Left lung (tissue), 10 donors: ENCODE results near the gene CCDC27. TPM values are rescaled to one million over a fixed set of nuclear protein-coding genes. Genes with fewer than 3 reads are reported as not detected.

Source experiments
- ATAC-seq: fragments of 200-7000 bp; cut with Tn5 transposase; one replicate; pipeline ENCODE4 v1.9.1; 2020; ENCODE audit warnings: moderate library complexity
- DNase-seq, 4 donors: peaks; one replicate each; pipeline ENCODE4 v3.0.0-alpha.2; 2013 to 2020
- H3K27ac ChIP-seq, 2 donors: fragments of 200-600 bp; sonication (generic) in 1 of 2; one replicate each; pipeline versions ENCODE4 v1.5.0 to v1.8.0; 2020 to 2021
- H3K27me3 ChIP-seq, 2 donors: fragments of 200-600 bp; sonication (generic) in 1 of 2; one replicate each; pipeline versions ENCODE4 v1.5.0 to v1.8.0; 2020 to 2021
- H3K36me3 ChIP-seq, 2 donors: fragments of 200-600 bp; sonication (generic) in 1 of 2; one replicate each; pipeline versions ENCODE4 v1.5.0 to v1.8.0; 2020 to 2021
- H3K4me1 ChIP-seq, 2 donors: fragments of 200-600 bp; one replicate each; pipeline ENCODE4 v1.8.0; 2021
- H3K4me3 ChIP-seq, 2 donors: fragments of 200-600 bp; sonication (generic) in 1 of 2; one replicate each; pipeline versions ENCODE4 v1.5.0 to v1.8.0; 2020 to 2021; ENCODE audit warnings: mild to moderate bottlenecking in 1 of 2
- H3K9me3 ChIP-seq, 2 donors: fragments of 200-600 bp; sonication (generic) in 1 of 2; one replicate each; pipeline versions ENCODE4 v1.5.0 to v1.8.0; 2020 to 2021
- CTCF ChIP-seq, 2 donors: fragments of 200-600 bp; sonication (generic) in 1 of 2; IDR thresholded peaks; one replicate each; pipeline versions ENCODE4 v1.5.0 to v1.8.0; 2021; ENCODE audit warnings: antibody characterized with exemption in 2 of 2
- intact Hi-C, 2 donors: fragments of 100-400 bp; cut with DNase I; formaldehyde crosslinking; loops; one replicate each; pipeline versions ENCODE4 v1.11.2 to v1.14.2; 2022
- polyA plus RNA-seq, 6 donors: library from polyadenylated mRNA; unstranded; fragments of 120-200 nt; gene quantifications; one replicate each; pipeline ENCODE4 v1.2.1, GENCODE V29; 2013; ENCODE audit not compliant: insufficient read length in 6 of 6
- total RNA-seq, 2 donors: library from RNA; stranded (reverse); fragmentation: NEBNext Ultra II Directional; extraction: Animal tissue kit (Norgen Biotek cat#: 25700); gene quantifications; one replicate each; pipeline ENCODE4 v1.2.1, GENCODE V29; 2021
- donor health status: DM: no; HTN: yes; CAD: no.
- donor health status: DM: no; HTN: no; CAD: no.

CCDC27 gene
- total and polyA plus RNA-seq, 8 donors: 0.17 to 0.31 (median 0.25) TPM; not detected in 2

- Histone ChIP-seq H3K4me3 (no peak overlapping the region), H3K27me3 (no peaks in the 10 kb centered on the region), H3K4me1 (no peaks in the 10 kb centered on the region), H3K36me3 (peaks cover 0 to 40% of the 10 kb centered on the region in 2 donors), H3K27ac (no peak overlapping the region), H3K9me3 (no peaks in the 10 kb centered on the region)
- no peak for ATAC-seq
- no peak for DNase-seq
- TF ChIP-seq CTCF (IDR thresholded peaks at IDR 0.05): no peak
- intact Hi-C loops: no loop called here
Measured at GRCh38 chr1:3814771-3815561, 62.7 kb downstream of the CCDC27 start.

DNA sequence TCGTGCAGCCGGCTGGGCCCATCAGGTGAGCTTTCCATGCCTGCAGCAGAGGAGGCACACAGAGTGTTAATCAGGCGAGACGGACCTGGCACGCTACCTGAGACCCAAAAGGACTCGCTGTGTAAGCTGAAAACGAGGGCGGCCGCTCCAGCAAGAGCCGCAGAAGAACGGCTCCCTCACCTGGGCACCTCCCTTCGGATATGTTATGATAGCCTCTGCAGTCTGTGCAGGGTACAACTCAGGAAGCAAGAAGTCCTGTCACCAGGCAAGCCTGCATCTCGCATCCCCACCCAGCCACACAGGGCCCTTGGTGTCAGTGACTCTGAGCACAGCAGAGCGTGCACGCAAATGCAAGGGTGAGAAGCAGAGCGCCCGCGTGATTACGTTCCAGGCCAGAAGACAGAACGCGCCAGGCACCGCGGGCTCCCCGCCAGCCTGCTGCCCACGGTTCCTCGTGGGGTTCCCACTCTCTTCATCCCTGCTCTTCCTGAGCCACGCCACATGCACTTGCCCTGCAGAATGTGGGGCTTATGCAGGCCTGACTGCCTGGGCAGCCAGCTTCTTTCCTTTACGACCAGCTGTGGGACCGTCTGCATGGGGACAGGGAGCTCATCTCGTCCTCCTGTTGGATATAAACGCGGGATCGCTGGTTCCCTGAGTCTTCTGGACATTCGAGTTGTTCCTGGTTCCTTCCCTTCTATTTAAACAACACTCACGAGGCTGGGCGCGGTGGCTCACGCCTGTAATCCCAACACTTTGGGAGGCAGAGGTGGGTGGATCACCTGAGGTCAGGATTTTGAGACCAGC is 64.3 kb downstream of the CCDC27 start:
- H3K4me3 ChIP-seq: no peak overlapping the region
- ATAC-seq (no peak), DNase-seq (no peak)
- no peaks in the 10 kb centered on the region for H3K4me1 ChIP-seq
- H3K9me3 ChIP-seq: no peaks in the 10 kb centered on the region
- peaks cover 0 to 56% of the 10 kb centered on the region in 2 donors for H3K36me3 ChIP-seq
- H3K27me3 ChIP-seq: no peaks in the 10 kb centered on the region
- TF ChIP-seq CTCF (IDR thresholded peaks at IDR 0.05): no peak
- no peak overlapping the region for H3K27ac ChIP-seq
- intact Hi-C loops: no loop called here

- Histone ChIP-seq H3K27me3 (no peaks in the 10 kb centered on the region), H3K4me3 (no peak overlapping the region), H3K9me3 (no peaks in the 10 kb centered on the region), H3K4me1 (no peaks in the 10 kb centered on the region), H3K27ac (no peak overlapping the region), H3K36me3 (peaks cover 0 to 63% of the 10 kb centered on the region in 2 donors)
- intact Hi-C loops: no loop called here
- DNase-seq (no peak), ATAC-seq (no peak)
- no peak for TF ChIP-seq CTCF (IDR thresholded peaks at IDR 0.05)
Measured at GRCh38 chr1:3817138-3817740, 65.0 kb downstream of the CCDC27 start.

- DNase-seq (no peak), ATAC-seq (no peak)
- H3K9me3 ChIP-seq: no peaks in the 10 kb centered on the region
- H3K4me3 ChIP-seq: no peak overlapping the region
- no peak for TF ChIP-seq CTCF (IDR thresholded peaks at IDR 0.05)
- H3K4me1 ChIP-seq: no peaks in the 10 kb centered on the region
- H3K27ac ChIP-seq: no peak overlapping the region
- no peaks in the 10 kb centered on the region for H3K27me3 ChIP-seq
- H3K36me3 ChIP-seq: peaks cover 0 to 70% of the 10 kb centered on the region in 2 donors
- intact Hi-C loops: no loop called here
Measured at GRCh38 chr1:3817821-3818597, 65.8 kb downstream of the CCDC27 start.
